GM12874 (cell line): ENCODE data around the gene HHIPL2.

ENCODE experiments used
- TF ChIP-seq, protein P1 (sequence below): IDR thresholded peaks from 2 replicates; pipeline ENCODE4 v1.5.1; 2011; ENCODE audit warnings: low read depth, mild to moderate bottlenecking, control low read depth, low read length, moderate library complexity; ENCODE audit not compliant: insufficient read depth

HHIPL2 gene

DNA sequence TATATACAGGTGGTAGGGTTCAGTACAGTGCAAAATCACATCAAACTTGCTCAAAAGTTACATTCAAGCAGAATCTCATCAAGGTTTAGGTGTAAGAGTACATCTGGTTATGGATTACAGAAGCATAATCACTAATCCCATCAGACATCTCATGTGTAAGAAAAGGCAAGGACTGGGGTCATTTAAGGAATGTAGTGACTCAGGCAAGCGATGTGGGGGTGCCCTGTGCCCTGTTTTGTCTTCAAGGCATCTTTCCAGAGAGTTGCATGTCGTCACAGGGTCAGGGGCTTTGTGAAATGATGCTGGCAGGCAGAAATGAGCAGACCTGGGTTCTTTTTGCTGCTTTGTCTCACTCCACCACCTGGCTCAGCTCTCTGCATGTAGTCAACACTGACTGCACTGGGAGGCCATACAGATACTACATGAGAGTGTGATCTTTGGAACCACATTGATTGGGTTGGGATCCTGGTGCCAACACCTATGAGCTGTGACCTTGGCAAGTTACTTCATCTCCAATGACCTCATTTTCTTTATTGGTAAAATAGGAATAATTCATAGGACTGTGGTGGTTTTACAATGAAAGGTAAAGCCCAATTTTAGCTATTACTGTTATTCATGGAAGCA, 8.2 kb upstream of the HHIPL2 start:
- TF ChIP-seq, protein P1, sequence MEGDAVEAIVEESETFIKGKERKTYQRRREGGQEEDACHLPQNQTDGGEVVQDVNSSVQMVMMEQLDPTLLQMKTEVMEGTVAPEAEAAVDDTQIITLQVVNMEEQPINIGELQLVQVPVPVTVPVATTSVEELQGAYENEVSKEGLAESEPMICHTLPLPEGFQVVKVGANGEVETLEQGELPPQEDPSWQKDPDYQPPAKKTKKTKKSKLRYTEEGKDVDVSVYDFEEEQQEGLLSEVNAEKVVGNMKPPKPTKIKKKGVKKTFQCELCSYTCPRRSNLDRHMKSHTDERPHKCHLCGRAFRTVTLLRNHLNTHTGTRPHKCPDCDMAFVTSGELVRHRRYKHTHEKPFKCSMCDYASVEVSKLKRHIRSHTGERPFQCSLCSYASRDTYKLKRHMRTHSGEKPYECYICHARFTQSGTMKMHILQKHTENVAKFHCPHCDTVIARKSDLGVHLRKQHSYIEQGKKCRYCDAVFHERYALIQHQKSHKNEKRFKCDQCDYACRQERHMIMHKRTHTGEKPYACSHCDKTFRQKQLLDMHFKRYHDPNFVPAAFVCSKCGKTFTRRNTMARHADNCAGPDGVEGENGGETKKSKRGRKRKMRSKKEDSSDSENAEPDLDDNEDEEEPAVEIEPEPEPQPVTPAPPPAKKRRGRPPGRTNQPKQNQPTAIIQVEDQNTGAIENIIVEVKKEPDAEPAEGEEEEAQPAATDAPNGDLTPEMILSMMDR: no peak

DNA sequence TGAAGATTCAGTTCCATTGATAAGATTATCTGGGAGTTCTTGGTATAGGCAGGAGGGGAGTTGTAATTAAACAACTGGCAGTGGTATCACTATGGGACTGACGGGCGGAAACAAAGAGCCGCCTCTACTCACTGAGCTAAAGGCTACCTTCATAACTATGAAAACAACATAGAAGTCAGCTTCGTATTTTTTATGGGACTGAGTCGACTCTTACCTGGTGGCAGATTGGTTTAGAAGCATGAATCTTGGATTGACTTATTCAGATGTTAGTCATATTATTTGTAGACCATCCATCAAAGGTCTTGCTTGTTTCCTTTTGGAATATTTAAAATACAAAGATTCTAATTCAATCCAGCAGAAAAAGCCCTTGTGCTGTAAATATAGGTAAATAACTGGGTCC, 6.3 kb upstream of the HHIPL2 start:
- TF ChIP-seq, protein P1: no peak

DNA sequence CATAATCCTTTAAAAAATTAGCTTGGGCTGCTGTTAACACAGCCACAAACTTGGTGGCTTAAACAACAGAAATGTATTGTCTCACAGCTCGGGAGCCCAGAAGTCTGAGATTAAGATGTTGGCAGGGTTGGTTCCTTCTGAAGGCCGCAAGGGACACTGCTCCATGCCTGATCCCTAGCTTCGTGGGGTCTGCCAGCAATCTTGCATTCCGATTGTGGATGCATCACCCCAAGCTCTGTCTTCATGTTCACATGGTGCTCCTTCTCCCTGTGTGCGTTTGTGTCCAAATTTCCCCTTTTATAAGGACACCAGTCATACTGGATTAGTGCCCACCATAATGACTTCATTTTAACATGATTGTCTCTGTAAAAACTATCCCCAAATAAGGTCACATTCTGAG, 5.0 kb upstream of the HHIPL2 start:
- TF ChIP-seq, protein P1: no peak

DNA sequence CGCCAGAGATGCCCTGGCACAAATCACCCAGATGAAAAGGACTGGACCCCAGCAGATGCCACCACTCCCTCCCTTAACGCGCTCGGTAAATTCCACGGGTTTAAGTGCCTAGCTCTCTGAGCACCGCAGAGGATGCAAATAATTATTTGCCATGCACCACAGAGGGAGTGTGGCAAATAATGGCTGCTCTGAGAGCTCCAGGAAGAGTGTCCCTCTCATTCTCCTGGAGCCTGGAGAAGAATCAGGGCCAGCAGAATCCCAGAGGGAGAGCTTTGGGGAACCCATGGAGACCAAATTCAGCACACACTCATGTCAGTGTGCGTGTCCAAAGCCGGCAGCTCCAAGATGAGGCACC, 667 bp downstream of the HHIPL2 start:
- TF ChIP-seq, protein P1: no peak

DNA sequence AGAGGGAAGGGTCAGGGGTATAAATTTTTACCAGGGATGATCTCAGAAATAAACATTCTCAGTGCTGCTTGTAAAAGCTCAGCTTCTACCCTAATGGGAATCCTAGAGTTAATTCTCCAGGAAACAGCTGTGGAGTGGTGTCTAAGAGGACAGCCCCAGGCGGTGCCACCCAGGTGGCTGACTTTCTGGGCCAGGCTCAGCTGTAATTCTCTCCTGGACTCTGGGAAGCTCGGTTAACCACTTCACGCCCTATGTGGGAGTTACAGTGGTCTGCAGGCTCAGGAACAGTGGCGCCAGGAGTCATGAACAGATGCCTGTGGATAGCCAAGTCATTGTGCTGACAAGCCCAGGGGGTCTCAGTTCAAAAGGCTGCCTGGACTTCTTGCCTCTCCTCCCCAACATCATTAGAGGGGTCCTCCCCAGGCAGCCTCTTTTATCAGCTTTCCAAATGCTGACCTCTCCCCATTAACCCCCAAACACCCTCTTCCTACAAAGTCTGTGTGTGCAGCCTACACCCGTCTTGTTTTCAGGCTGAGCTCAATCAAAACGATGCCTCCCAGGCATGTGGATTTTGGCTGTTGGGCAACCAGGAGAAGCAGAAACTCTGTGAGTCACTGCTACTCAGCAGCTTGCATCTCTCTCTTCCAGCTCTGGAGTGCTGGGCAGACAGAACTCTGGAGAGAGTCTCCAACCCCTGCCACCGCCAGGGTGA, 1.2 kb downstream of the HHIPL2 start:
- TF ChIP-seq, protein P1: no peak

DNA sequence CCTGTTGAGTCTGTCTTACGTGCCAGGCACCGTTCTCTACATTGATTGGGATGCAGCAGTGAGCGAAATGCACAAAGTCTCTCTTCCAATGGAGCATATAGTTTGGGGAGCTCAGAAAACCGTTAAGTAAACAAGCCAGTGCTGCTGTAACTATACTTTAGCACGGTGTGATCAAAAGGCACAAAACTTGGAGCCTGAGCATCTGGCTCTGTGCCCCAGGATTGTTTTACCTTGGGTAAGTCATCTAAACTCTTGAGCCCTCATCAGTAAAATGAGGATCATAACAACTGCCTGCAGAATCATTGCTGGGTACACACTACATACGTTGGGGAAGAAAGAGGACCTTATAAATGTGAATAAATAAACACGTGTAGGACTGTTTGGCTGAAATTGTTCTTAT, 1.8 kb downstream of the HHIPL2 start:
- TF ChIP-seq, protein P1: no peak

DNA sequence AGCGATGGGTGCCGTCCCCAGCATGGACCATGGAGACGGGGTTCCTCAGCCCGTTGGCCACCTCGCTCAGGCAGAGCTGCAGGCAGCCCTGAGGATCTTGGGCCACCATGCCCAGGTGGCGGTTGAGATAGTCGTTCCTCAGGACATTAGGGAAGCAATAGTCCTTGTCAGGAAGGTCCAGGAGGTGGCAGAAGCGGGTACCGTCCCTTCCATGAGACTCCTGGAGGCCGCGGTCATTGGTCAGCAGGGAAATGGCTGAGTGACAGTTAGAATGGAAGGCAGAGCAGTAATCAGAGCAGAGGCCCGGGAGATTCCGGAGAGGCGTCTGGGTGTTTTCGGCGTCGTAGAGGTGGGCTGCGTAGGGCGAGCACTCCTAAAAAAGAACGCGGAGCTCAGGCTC, 4.1 kb downstream of the HHIPL2 start:
- TF ChIP-seq, protein P1: no peak

DNA sequence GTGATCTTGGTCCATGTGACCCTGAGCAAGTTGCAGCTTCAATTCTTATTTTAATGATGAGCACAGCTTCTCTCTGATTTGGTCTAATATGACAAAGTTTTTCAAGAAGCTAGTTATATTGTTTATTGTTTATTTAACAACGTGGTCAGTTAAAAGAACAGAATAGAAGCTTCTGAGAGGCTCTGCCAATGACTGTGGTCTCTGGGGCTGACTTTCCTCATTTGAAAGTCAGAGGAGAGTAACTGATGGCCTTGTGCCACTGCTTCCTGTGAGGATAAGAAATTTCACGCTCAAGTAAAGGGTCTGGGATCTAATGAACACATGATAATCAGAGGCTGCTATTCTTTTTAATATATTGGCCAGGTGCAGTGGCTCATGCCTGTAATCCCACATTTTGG, 7.3 kb downstream of the HHIPL2 start:
- TF ChIP-seq, protein P1: no peak
